T-helper 1 cell treated with Interleukin-12 subunit alpha and Interleukin-12 subunit beta and Interleukin-4 antibody, amounts not matched to agents 30 ng/mL and 1 ng/mL, for 36 hours (primary cell): ENCODE measurements around the gene TAAR2. TPM values are rescaled to one million over a fixed set of nuclear protein-coding genes. Genes with fewer than 3 reads are reported as not detected.

Experiments used
- total RNA-seq: library from RNA; stranded (reverse); gene quantifications from 2 replicates; pipeline ENCODE4 v1.2.3, GENCODE V29; 2022

The TAAR2 gene
- total RNA-seq, 1 donor from 2014 or later, result not detected

Other genes starting within 250 kb of the TAAR2 start
- gene MOXD1, start 222.8 kb downstream of the TAAR2 start, total RNA-seq, result 0.10 and 0.39 TPM in 2 replicates
- gene STX7, start 111.2 kb downstream of the TAAR2 start, total RNA-seq, result 24.3 and 24.7 TPM in 2 replicates
- gene TAAR9, start 86.0 kb downstream of the TAAR2 start, total RNA-seq, result not detected in 2 replicates
- not detected in 2 replicates for gene TAAR8, start 71.6 kb downstream of the TAAR2 start, total RNA-seq
- gene TAAR6, start 54.0 kb downstream of the TAAR2 start, total RNA-seq, result not detected in 2 replicates
- not detected in 2 replicates for gene TAAR5, start 34.5 kb downstream of the TAAR2 start, total RNA-seq
- not detected in 2 replicates for gene TAAR1, start 34.9 kb upstream of the TAAR2 start, total RNA-seq
- gene VNN1, start 89.8 kb upstream of the TAAR2 start, total RNA-seq, result not detected in 2 replicates
- gene VNN2, start 133.6 kb upstream of the TAAR2 start, total RNA-seq, result 4.9 and 5.6 TPM in 2 replicates
- gene SLC18B1, start 174.4 kb upstream of the TAAR2 start, total RNA-seq, result 3.2 and 4.3 TPM in 2 replicates
- gene RPS12, start 190.3 kb upstream of the TAAR2 start, total RNA-seq, result 1,089 and 1,118 TPM in 2 replicates